Aorta (tissue), 5 donors: ENCODE results near the gene LTA. TPM values are rescaled to one million over a fixed set of nuclear protein-coding genes. Genes with fewer than 3 reads are reported as not detected.

Experiments used
- ATAC-seq: fragments of 200-7000 bp; cut with Tn5 transposase; one replicate; pipeline ENCODE4 v1.9.1; 2022; ENCODE audit warnings: moderate library complexity; ENCODE audit not compliant: low FRiP score
- DNase-seq, 2 donors: peaks; one replicate each; pipeline ENCODE4 v3.0.0-alpha.2; 2020
- H3K27ac ChIP-seq, 2 donors: one replicate each; pipeline ENCODE4 v1.5.1; 2013; ENCODE audit warnings: low read length in 2 of 2, mild to moderate bottlenecking in 2 of 2, moderate library complexity in 2 of 2, control low read depth in 1 of 2, inconsistent platforms in 1 of 2, low read depth in 1 of 2
- H3K27me3 ChIP-seq, 2 donors: one replicate each; pipeline ENCODE4 v1.6.1; 2013; ENCODE audit warnings: control low read depth in 1 of 2, low read length in 1 of 2, mild to moderate bottlenecking in 1 of 2, moderate library complexity in 1 of 2; ENCODE audit not compliant: insufficient read depth in 2 of 2, control insufficient read depth in 1 of 2
- H3K36me3 ChIP-seq, 2 donors: one replicate each; pipeline ENCODE4 v1.6.1; 2013; ENCODE audit warnings: control low read depth in 1 of 2, low read length in 1 of 2, mild to moderate bottlenecking in 1 of 2; ENCODE audit not compliant: insufficient read depth in 2 of 2, control insufficient read depth in 1 of 2
- H3K4me1 ChIP-seq, 2 donors: one replicate each; pipeline ENCODE4 v1.6.1; 2013; ENCODE audit warnings: low read length in 2 of 2, control low read depth in 1 of 2, mild to moderate bottlenecking in 1 of 2, moderate library complexity in 1 of 2; ENCODE audit not compliant: insufficient read depth in 2 of 2, control insufficient read depth in 1 of 2
- H3K4me3 ChIP-seq, 2 donors: one replicate each; pipeline ENCODE4 v1.5.1; 2013; ENCODE audit warnings: low read length in 2 of 2, control low read depth in 1 of 2, mild to moderate bottlenecking in 1 of 2
- H3K9me3 ChIP-seq: one replicate; pipeline ENCODE4 v1.6.1; 2013; ENCODE audit warnings: mild to moderate bottlenecking, low read length; ENCODE audit not compliant: control insufficient read depth
- WGBS, 2 donors: extraction: QIAGEN DNeasy Blood & Tissue Kit; methylation state at CpG; one replicate each; pipeline ENCODE4 v1.1.7; 2013; 5-methylcytosine and 5-hydroxymethylcytosine counted together
- intact Hi-C, 2 donors: fragments of 100-400 bp; cut with DNase I; formaldehyde crosslinking; loops; one replicate each; pipeline versions ENCODE4 v1.14.2 to v1.15.0; 2022
- polyA plus RNA-seq, 2 donors: library from polyadenylated mRNA; stranded (reverse); fragments of 200-250 nt; gene quantifications; one replicate each; pipeline ENCODE4 v1.2.3, GENCODE V29; 2013
- total RNA-seq, 2 donors: library from RNA; stranded (reverse); fragmentation: NEBNext Ultra II Directional; extraction: Animal tissue kit (Norgen Biotek cat#: 25700); gene quantifications; one replicate each; pipeline ENCODE4 v1.2.1, GENCODE V29; 2021
- donor health status: healthy with polysubstance abuse.
- donor health status: Bipolar disorder and iron deficiency.
- donor health status: DM: no; HTN: no; CAD: no.
- donor health status: DM: no; HTN: no; CAD: no.
- donor health status: DM: yes; HTN: yes; CAD: no.

LTA gene
- total and polyA plus RNA-seq, 4 donors, result 0.18 TPM; not detected in 3

- no peak for ATAC-seq
- H3K36me3 ChIP-seq, result no peaks in the 10 kb centered on the region
- 48 to 60% methylated on average over 6 of the region's 6 CpGs for WGBS, 2 donors
- H3K27me3 ChIP-seq, result no peaks in the 10 kb centered on the region
- H3K4me1 ChIP-seq, result no peaks in the 10 kb centered on the region
- intact Hi-C loops, result loop anchor here in 1 of 2 donors (5.0 kb wide), 1 partner anchor 328 kb away; no protein-coding TSS in a partner anchor
- no peak within 1 kb of the TSS for H3K4me3 ChIP-seq
- no peak for DNase-seq
- no peaks in the 10 kb centered on the region for H3K9me3 ChIP-seq
- no peak within 1 kb of the TSS for H3K27ac ChIP-seq
Observed at GRCh38 chr6:31614684-31615578, 42.8 kb downstream of the LTA start, which contains the start of gene AIF1. AIF1 (plus strand) TSS chr6:31615234; CDS start chr6:31615330, 96 bp downstream.

- no peaks in the 10 kb centered on the region for H3K9me3 ChIP-seq
- DNase-seq (no peak), ATAC-seq (no peak)
- H3K4me1 ChIP-seq, result no peaks in the 10 kb centered on the region
- intact Hi-C loops, result loop anchor here in 1 of 2 donors (5.0 kb wide), 1 partner anchor 328 kb away; no protein-coding TSS in a partner anchor
- no peaks in the 10 kb centered on the region for H3K36me3 ChIP-seq
- 57 to 60% methylated on average over 5 to 7 of the region's 7 CpGs for WGBS, 2 donors
- no peak overlapping the region for H3K4me3 ChIP-seq
- H3K27me3 ChIP-seq, result no peaks in the 10 kb centered on the region
- H3K27ac ChIP-seq, result no peak overlapping the region
Observed at GRCh38 chr6:31615748-31616147, 43.7 kb downstream of the LTA start.

GRCh38 chr6:31617010-31617409, 44.9 kb downstream of the LTA start:
- Histone ChIP-seq H3K4me1 (no peaks in the 10 kb centered on the region), H3K27ac (no peak overlapping the region), H3K27me3 (no peaks in the 10 kb centered on the region), H3K36me3 (no peaks in the 10 kb centered on the region), H3K4me3 (no peak overlapping the region), H3K9me3 (no peaks in the 10 kb centered on the region)
- DNase-seq (no peak), ATAC-seq (no peak)
- intact Hi-C loops, result loop anchor here in 1 of 2 donors (5.0 kb wide), 1 partner anchor 330 kb away; no protein-coding TSS in a partner anchor
- 59 to 82% methylated on average over 2 of the region's 2 CpGs for WGBS, 2 donors

- H3K9me3 ChIP-seq, result no peaks in the 10 kb centered on the region
- no peaks in the 10 kb centered on the region for H3K27me3 ChIP-seq
- peaks cover 3 to 5% of the 10 kb centered on the region in 2 donors for H3K36me3 ChIP-seq
- H3K27ac ChIP-seq, result peak overlapping the region; percentile 59 to 89
- no peaks in the 10 kb centered on the region for H3K4me1 ChIP-seq
- peak; percentile 98 to 99 for DNase-seq
- ATAC-seq, result peak; percentile 97
- intact Hi-C loops, result loop anchor here (5.0 kb wide), 3 partner anchors 42 to 1958 kb away; partner anchors contain the start of genes C6orf47 (in 1 of the 2) and GPANK1 (in 1 of the 2)
- H3K4me3 ChIP-seq, result peak overlapping the region; percentile 11 to 22
- WGBS, 2 donors, result 0 to 1% methylated on average over 50 of the region's 50 CpGs
Observed at GRCh38 chr6:31619805-31620585, 47.9 kb downstream of the LTA start.

- ATAC-seq, result peak; percentile 95
- Histone ChIP-seq H3K9me3 (no peaks in the 10 kb centered on the region), H3K4me1 (no peaks in the 10 kb centered on the region), H3K27me3 (no peaks in the 10 kb centered on the region), H3K4me3 (peak within 1 kb of the TSS; percentile 87 to 88), H3K36me3 (peaks cover 7% of the 10 kb centered on the region in 2 donors), H3K27ac (peak within 1 kb of the TSS; percentile 89 to 91)
- intact Hi-C loops, result loop anchor here (5.0 kb wide), 2 partner anchors 42 to 1958 kb away; partner anchors contain the start of genes C6orf47 (in 1 of the 2) and GPANK1 (in 1 of the 2)
- 0% methylated on average over 25 to 67 of the region's 67 CpGs for WGBS, 2 donors
- peak in 1 of 2 donors; percentile 97 for DNase-seq
Observed at GRCh38 chr6:31620586-31621319, 48.7 kb downstream of the LTA start, which contains the start of gene PRRC2A. PRRC2A (plus strand) TSS chr6:31620715; CDS start chr6:31622790, 2,075 bp downstream.

- intact Hi-C loops, result loop anchor here (5.0 kb wide), 2 partner anchors 41 to 1959 kb away; partner anchors contain the start of genes C6orf47 (in 1 of the 2) and GPANK1 (in 1 of the 2)
- H3K4me3 ChIP-seq, result peak overlapping the region; percentile 87 to 88
- H3K9me3 ChIP-seq, result no peaks in the 10 kb centered on the region
- no peaks in the 10 kb centered on the region for H3K4me1 ChIP-seq
- peaks cover 7 to 12% of the 10 kb centered on the region in 2 donors for H3K36me3 ChIP-seq
- no peaks in the 10 kb centered on the region for H3K27me3 ChIP-seq
- WGBS, 2 donors, result 2% methylated on average over 15 of the region's 15 CpGs
- DNase-seq (no peak), ATAC-seq (no peak)
- H3K27ac ChIP-seq, result peak overlapping the region; percentile 68 to 91
Observed at GRCh38 chr6:31621320-31621939, 49.3 kb downstream of the LTA start.

GRCh38 chr6:31621991-31622390, 49.9 kb downstream of the LTA start:
- ATAC-seq (no peak), DNase-seq (no peak)
- Histone ChIP-seq H3K27me3 (no peaks in the 10 kb centered on the region), H3K36me3 (peaks cover 7 to 14% of the 10 kb centered on the region in 2 donors), H3K4me1 (no peaks in the 10 kb centered on the region), H3K4me3 (no peak overlapping the region), H3K27ac (no peak overlapping the region), H3K9me3 (no peaks in the 10 kb centered on the region)
- intact Hi-C loops, result loop anchor here (5.0 kb wide), 2 partner anchors 40 to 1960 kb away; partner anchors contain the start of genes C6orf47 (in 1 of the 2) and GPANK1 (in 1 of the 2)
- WGBS, 2 donors, result 12% methylated on average over 4 of the region's 4 CpGs
